ENCODE measurements around the gene LRRC59. TPM values are rescaled to one million over a fixed set of nuclear protein-coding genes. Genes with fewer than 3 reads are reported as not detected.

LRRC59 gene
- total and polyA plus RNA-seq, 2 experiments from 2014 or later: 46.4 to 124 TPM

DNA sequence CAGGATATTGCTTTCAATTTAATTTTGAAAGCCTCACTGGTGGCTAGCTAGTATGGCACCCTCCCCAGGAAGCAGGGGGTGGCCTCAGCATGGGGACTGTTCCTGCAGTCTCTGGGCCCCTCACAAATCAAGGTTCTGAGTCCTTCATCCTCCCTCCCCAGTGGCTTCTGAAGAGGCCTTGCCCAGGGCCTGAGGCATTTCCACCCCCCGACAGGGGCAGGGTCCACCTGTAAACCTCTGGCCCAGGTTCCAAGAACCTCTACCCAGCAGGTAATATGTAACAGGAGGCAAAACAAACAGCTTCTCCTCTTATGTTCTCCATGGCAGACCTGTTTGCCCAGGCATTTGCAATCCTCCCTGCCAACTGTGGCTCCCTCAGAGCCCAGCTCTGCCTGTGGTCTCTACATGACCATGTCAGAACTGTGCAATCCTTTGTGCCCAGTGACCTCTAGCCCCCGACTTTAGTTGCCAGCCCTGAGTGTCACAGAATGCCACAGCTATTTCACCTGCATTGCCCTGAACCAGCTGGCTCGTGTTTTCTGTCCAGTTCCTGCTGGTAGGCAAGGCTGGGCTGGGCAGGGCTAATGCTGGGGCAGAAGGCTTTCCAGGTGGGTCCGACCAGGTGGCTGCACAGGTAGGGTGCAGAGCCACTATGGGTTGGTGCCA lies 43.0 kb upstream of the LRRC59 start (continued):
- TF ChIP-seq, protein P1, sequence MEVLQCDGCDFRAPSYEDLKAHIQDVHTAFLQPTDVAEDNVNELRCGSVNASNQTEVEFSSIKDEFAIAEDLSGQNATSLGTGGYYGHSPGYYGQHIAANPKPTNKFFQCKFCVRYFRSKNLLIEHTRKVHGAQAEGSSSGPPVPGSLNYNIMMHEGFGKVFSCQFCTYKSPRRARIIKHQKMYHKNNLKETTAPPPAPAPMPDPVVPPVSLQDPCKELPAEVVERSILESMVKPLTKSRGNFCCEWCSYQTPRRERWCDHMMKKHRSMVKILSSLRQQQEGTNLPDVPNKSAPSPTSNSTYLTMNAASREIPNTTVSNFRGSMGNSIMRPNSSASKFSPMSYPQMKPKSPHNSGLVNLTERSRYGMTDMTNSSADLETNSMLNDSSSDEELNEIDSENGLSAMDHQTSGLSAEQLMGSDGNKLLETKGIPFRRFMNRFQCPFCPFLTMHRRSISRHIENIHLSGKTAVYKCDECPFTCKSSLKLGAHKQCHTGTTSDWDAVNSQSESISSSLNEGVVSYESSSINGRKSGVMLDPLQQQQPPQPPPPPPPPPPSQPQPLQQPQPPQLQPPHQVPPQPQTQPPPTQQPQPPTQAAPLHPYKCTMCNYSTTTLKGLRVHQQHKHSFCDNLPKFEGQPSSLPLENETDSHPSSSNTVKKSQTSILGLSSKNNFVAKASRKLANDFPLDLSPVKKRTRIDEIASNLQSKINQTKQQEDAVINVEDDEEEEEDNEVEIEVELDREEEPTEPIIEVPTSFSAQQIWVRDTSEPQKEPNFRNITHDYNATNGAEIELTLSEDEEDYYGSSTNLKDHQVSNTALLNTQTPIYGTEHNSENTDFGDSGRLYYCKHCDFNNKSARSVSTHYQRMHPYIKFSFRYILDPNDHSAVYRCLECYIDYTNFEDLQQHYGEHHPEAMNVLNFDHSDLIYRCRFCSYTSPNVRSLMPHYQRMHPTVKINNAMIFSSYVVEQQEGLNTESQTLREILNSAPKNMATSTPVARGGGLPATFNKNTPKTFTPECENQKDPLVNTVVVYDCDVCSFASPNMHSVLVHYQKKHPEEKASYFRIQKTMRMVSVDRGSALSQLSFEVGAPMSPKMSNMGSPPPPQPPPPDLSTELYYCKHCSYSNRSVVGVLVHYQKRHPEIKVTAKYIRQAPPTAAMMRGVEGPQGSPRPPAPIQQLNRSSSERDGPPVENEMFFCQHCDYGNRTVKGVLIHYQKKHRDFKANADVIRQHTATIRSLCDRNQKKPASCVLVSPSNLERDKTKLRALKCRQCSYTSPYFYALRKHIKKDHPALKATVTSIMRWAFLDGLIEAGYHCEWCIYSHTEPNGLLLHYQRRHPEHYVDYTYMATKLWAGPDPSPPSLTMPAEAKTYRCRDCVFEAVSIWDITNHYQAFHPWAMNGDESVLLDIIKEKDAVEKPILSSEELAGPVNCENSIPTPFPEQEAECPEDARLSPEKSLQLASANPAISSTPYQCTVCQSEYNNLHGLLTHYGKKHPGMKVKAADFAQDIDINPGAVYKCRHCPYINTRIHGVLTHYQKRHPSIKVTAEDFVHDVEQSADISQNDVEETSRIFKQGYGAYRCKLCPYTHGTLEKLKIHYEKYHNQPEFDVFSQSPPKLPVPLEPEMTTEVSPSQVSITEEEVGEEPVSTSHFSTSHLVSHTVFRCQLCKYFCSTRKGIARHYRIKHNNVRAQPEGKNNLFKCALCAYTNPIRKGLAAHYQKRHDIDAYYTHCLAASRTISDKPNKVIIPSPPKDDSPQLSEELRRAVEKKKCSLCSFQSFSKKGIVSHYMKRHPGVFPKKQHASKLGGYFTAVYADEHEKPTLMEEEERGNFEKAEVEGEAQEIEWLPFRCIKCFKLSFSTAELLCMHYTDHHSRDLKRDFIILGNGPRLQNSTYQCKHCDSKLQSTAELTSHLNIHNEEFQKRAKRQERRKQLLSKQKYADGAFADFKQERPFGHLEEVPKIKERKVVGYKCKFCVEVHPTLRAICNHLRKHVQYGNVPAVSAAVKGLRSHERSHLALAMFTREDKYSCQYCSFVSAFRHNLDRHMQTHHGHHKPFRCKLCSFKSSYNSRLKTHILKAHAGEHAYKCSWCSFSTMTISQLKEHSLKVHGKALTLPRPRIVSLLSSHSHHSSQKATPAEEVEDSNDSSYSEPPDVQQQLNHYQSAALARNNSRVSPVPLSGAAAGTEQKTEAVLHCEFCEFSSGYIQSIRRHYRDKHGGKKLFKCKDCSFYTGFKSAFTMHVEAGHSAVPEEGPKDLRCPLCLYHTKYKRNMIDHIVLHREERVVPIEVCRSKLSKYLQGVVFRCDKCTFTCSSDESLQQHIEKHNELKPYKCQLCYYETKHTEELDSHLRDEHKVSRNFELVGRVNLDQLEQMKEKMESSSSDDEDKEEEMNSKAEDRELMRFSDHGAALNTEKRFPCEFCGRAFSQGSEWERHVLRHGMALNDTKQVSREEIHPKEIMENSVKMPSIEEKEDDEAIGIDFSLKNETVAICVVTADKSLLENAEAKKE (CRISPR knock-in tag; IDR thresholded peaks at IDR 0.05): no peak
- TF ChIP-seq, protein P2, sequence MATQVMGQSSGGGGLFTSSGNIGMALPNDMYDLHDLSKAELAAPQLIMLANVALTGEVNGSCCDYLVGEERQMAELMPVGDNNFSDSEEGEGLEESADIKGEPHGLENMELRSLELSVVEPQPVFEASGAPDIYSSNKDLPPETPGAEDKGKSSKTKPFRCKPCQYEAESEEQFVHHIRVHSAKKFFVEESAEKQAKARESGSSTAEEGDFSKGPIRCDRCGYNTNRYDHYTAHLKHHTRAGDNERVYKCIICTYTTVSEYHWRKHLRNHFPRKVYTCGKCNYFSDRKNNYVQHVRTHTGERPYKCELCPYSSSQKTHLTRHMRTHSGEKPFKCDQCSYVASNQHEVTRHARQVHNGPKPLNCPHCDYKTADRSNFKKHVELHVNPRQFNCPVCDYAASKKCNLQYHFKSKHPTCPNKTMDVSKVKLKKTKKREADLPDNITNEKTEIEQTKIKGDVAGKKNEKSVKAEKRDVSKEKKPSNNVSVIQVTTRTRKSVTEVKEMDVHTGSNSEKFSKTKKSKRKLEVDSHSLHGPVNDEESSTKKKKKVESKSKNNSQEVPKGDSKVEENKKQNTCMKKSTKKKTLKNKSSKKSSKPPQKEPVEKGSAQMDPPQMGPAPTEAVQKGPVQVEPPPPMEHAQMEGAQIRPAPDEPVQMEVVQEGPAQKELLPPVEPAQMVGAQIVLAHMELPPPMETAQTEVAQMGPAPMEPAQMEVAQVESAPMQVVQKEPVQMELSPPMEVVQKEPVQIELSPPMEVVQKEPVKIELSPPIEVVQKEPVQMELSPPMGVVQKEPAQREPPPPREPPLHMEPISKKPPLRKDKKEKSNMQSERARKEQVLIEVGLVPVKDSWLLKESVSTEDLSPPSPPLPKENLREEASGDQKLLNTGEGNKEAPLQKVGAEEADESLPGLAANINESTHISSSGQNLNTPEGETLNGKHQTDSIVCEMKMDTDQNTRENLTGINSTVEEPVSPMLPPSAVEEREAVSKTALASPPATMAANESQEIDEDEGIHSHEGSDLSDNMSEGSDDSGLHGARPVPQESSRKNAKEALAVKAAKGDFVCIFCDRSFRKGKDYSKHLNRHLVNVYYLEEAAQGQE (IDR thresholded peaks at IDR 0.05; ENCODE audit: unreplicated experiment): no peak

DNA sequence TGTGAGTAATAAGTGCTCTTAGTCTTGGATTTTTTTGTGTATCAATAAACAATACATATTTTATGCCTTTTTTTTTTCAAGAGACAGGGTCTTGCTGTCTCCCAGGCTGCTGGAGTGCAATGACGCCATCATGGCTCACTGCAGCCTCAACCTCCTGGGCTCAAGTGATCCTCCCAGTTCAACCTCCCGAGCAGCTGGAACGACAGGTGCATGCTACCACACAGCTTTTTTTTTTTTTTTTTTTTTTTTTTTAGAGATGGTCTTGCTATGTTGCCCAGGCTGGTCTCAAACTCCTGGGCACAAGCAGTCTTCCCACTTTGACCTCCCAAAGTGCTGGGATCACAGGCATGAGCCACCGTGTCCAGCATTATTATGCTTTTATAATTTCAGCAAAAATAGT lies 41.7 kb upstream of the LRRC59 start:
- ATAC-seq: no peak
- TF ChIP-seq ZNF331 (CRISPR knock-in tag; IDR thresholded peaks at IDR 0.05; ENCODE audit: low read depth) (no peak), NANOG (IDR thresholded peaks at IDR 0.05; ENCODE audit: borderline replicate concordance) (no peak), POLR2AphosphoS5 (IDR thresholded peaks at IDR 0.05; ENCODE audit: low read depth) (no peak), CREB1 (CRISPR knock-in tag; IDR thresholded peaks at IDR 0.05; ENCODE audit: low read depth) (no peak)

More for the DNA sequence above, 41.7 kb upstream of the LRRC59 start:
- Histone ChIP-seq H3K36me3 (ENCODE audit: insufficient read depth) (no peaks in the 10 kb centered on the region), H3F3A (replicated peaks; ENCODE audit: low read depth) (no peaks in the 10 kb centered on the region), H3K27ac (ENCODE audit: low read depth) (no peak overlapping the region), H4K20me1 (replicated peaks; ENCODE audit: insufficient read depth) (no peaks in the 10 kb centered on the region; the same call in 1 of the 2 replicates), H3K9me2 (ENCODE audit: insufficient read depth) (no peaks in the 10 kb centered on the region), H3K4me2 (no peak overlapping the region), H3K4me1 (ENCODE audit: insufficient read depth) (peaks cover 9% of the 10 kb centered on the region), H3K4me3 (no peak overlapping the region), H3K27me3 (ENCODE audit: insufficient read depth) (no peaks in the 10 kb centered on the region), H3K79me2 (replicated peaks; ENCODE audit: insufficient read depth) (no peaks in the 10 kb centered on the region), H2AFZ (no peak overlapping the region)
- peaks cover 3% of the 10 kb centered on the region for H3K27me3 Mint-ChIP-seq (ENCODE audit: insufficient read depth, low read depth, poor library complexity)
- peaks cover 11% of the 10 kb centered on the region for H3K4me1 Mint-ChIP-seq
- no peaks in the 10 kb centered on the region; the same call in 2 of the 3 replicates for H3K36me3 Mint-ChIP-seq (ENCODE audit: low read depth)
- no peaks in the 10 kb centered on the region for H3K9me3 Mint-ChIP-seq
- no peak overlapping the region for H3K4me3 Mint-ChIP-seq
- no peak overlapping the region for H3K27ac Mint-ChIP-seq
- no peak for DNase-seq (ENCODE audit: low spot score)
